Measurements from ENCODE around the gene CATSPERZ.
A peak's percentile ranks its signal among the peaks of the same experiment; 100 is the strongest.

Gene CATSPERZ

DNA sequence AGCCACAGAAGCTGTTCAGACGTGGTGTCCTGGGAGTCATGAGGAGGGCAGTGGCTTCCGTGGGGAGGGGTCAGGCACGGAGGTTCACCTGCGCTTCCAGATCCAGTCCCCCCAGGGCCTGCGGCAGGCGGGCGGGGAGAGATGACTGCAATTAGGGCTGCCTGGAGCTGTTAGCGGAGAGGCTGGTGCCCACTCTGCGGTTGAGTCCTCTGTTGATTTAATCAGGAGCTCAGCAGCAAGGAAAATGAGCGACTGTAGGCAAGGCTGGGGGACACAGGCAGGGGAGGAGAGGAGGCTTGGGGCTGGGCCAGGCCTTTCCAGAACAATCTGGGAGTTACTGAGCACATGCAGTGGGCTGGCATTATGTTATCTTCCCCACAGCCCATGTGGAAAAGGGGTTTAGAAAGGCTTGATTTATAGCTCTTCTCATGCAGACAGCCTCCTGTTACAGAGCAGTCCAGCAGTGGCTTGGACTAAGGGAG is 35.7 kb upstream of the CATSPERZ start:
- DNase-seq, result no peak

DNA sequence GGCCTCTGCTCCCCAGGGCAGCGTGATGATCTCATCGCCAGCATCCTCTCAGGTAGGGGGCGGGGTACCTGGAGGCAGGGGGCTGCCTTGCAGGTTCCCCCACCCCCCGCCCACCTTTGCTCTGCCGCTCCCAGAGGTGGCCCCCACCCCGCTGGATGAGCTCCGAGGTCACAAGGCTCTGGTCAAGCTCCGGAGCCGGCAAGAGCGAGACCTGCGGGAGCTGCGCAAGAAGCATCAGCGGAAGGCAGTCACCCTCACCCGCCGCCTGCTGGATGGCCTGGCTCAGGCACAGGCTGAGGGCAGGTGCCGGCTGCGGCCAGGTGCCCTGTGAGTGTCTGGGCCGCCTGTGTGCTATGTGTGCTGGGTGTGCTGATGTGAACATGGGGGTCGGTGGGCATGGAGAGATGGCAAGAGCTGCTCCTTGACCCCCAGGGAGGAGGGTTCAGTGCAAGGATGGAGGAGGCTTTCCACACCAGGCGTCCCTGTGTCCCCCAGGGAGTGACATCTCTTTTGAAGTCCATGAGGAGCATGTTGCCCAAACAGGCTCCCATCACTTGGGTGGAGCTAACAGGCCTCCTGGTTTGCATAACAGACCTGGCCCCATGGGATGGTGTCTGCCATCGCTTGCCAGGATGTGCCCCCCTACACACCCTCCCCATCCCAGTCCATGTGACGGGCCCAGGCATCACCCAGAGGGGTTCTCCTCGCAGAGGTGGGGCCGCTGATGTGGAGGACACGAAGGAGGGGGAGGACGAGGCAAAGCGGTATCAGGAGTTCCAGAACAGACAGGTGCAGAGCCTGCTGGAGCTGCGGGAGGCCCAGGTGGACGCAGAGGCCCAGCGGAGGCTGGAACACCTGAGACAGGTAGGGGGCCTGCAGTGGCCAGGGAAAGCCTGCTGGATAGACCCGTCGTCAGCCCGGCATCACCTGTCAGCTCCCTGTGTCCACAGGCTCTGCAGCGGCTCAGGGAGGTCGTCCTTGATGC is 34.7 kb upstream of the CATSPERZ start:
- no peak for DNase-seq

DNA sequence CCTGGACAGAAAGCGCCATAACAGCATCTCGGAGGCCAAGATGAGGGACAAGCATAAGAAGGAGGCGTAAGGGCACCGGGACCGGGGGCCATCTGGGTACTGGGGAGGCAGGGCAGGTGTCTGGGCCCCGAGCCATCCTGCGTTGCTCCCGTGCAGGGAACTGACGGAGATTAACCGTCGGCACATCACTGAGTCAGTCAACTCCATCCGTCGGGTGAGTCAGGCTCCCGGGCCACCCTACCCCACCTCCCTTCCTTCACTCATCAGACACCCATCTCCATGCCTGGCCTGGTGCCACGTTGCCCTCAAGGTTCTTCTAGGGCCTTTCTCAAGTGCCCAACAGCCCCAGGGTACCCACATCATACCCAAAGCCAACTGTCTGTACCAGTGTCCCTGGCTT is 33.8 kb upstream of the CATSPERZ start:
- DNase-seq, result no peak

DNA sequence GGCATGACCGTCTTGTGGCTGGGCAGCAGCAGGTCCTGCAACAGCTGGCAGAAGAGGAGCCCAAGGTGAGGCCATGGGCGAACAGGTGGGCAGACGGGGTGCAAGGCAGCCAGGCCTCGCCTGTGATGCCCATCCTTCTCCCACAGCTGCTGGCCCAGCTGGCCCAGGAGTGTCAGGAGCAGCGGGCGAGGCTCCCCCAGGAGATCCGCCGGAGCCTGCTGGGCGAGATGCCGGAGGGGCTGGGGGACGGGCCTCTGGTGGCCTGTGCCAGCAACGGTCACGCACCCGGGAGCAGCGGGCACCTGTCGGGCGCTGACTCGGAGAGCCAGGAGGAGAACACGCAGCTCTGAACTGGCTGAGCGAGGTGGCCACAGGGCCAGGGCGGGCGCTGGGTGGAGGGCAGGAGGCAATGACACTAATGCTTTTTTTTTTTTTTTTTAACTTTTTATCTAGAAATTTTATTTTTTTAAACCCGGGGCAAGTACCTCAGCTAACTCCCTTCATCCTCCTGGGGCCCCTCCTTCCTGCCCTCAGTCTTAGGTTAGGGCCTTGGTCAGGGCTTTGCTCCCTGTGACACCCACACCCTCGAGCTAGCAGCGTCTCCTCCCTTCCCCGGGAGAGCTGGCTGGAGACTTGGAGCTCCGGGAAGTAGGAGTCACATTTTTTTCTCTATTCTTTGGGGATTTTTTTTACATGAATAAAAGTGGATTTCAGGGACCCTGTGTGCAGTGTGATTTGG is 32.8 kb upstream of the CATSPERZ start:
- DNase-seq, result no peak

DNA sequence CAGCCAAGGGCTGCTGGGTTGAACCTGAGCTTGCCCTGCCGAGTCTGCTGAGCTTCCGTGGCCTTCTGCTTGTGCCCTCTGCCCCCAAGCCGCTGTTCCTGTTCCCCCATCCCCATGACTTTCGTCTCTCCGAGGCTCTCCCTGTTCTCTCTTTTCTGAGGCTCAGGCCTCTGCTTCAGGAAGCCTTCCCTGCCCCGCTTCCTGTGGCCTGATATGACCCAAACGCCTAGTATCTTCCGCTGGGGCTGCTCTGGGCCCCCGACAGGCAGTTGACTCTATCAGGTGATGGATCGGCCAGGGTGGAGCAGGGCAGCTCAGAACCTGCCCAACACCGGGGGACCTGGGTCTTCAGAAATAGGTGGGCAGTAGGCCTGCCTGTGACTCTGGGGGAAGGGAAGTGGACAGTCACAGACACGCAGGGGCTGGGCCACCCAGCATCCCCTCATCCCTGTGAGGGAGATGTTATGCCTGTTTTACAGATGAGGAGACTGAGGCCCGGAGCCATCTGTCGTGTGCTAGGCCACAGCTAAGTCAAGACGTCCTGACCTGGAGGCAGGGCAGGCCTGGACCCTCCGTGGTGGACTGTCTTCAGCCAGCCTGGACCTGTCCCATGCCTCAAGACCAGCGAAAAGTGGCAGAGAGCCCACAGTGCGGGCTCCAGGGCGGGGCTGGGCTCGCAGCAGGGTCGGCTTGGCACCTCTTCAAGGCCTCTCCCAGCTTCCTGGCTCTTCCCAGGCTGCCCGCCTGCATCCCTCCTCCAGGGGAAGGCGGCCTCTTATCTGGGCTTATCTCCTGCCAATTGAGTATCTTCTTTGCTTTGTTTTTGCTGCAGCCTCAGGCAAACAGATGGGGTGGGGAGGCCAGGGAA is 31.9 kb upstream of the CATSPERZ start:
- peak; percentile 76 for DNase-seq

DNA sequence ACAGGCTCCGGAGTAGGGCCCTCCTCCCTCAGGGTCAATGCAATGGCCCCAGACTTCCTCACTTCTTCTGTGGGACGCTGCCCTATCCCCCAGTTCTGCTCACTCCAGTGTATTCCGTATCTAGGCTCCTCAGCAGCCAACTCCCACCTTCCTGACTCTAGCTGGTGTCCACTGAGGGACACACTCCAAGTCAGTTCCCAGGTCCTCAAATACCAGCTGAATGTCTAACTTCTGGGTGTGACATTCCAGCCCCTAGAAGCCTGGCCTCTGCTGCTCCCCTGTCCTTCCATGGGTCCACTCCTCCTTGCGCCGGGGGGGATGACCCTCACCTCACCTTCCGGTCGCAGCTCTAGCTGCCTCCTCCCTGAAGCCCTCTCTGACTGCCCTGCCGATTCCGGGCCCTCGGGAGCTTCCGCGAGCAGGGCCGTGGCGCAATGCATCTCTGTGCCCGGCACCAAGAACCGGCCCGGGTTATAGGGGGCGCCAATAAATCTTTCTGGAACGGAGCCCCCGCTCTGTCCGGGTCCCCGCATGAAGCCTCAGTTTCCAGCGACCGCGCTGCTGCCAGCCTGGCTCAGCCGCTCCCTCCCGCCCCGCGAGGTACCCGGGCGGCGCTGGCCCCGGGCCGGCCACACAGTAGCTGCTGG is 31.1 kb upstream of the CATSPERZ start:
- DNase-seq, result peak; percentile 76

DNA sequence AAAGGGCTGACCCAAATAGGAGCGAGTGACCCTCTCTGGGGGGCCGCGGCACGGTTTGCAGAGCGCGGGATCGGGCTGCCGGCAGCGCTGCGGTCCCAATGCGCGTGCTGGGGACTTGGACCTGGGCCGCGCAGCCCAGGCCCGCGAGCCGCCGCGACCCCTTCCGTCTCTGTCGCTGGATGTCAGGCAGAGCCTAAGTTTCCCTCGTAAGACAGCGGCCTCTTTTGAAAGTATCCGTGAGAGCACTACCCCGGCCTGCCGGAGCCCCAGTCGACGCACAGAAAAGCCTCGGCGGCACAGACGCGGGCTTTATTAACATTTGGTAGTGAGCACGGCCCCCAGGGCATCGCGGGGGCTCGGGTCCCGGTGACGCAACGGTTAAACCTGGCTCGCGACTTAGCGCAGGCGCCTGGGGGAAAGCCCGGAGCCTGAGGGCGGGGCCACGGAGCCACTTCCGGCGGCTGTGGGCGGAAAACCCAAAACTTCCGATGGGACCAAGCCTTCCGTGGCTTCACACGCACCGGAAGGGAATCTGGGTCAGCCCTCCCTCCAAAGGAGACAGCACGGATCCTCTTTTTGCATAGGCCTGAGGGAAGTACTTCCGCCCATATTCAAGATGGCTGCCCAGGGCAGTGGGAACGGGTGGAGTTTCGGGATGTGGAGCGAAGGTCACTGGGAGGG is 30.5 kb upstream of the CATSPERZ start:
- peak; percentile 100 for DNase-seq

DNA sequence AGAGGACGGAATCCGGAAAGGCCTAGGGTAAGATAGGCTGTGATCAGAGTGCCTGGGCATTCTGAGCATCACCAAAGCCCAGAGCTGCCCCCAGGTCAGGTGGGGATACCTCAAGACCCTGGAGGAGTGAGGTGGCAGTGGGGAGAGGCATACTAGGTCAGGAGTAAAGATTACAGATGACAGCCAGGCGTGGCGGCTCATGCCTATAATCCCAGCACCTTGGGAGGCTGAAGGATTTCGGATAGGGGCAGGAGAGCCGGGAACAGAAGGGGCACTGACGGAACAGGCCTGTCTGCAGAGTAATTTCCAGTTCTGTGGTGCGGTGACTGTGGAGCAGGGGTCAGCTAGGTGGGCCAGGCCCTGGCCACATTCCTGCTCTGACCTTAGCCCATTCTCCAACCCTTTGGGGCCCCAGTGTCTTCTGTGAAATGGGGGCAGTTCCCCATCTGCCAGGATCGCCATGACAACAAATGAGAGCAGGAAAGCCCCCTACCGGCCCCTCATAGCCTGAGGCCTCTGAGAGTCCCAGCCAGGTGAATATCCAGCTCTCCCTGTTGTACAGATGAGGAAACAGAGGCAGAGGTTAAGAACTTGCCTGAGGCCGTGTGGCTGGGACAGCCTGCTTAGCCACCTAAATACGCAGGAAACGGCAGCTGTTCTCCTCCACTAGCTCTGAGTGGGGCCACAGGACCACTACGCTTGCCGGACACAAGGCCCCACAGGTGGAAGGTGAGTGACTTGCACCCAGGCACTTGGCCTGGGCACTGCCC is 24.9 kb upstream of the CATSPERZ start:
- DNase-seq, result no peak

DNA sequence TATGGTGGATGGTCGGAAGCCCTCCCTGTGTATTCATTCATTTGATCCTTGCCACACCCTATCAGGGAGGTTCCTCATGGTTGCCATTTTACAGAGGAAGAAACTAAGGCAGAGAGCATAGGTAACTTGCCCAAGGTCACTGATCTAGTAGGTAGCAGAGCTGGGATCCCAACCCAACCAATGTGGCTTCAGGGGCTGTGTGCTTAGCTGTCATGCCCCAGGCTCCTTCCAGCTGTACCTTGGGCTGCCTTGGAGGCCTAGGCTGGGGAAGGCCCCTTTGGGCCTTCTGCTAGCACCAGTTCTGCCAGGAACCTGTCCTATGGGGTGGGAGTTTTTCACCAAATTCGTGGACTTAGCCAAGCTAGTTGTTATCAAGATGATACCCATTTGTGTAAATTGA is 24.3 kb upstream of the CATSPERZ start:
- DNase-seq, result no peak

DNA sequence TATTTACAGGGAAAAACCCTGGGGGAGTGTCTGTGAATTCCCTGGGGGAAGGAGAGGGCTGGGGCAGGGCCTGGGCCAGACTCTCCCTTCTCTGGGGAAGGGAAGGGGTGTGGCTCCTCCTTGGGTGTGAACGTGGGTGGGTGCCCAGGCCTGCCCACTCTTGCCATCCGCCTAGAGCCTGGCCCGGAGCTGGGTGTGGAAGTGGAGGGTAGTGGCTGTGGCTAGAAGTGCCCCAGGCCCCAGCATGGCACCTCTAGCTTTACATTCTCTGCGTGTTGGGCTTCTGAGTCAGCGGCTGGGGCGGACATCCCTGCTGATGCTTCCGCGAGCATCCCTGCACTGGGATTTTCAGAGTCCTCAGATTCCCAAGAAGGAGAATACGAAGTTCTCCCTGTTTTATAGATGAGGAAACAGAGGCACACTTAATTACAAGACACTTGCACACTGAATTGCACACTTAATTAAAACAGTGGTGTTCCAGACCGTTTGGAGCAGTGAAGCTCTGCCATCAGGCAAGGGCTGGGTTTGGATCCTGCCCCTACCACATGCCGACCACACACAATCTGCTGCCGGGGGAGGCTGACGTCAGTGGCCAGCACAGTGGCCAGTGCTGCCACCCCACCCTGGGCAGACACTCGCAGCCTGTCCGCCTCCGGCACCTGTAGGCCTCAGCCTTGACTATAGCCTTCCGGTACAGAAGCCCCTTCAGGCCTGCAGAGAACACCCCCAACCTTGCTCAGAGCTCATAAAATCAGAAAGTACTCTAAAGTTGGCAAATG is 23.3 kb upstream of the CATSPERZ start:
- peak; percentile 48 for DNase-seq

DNA sequence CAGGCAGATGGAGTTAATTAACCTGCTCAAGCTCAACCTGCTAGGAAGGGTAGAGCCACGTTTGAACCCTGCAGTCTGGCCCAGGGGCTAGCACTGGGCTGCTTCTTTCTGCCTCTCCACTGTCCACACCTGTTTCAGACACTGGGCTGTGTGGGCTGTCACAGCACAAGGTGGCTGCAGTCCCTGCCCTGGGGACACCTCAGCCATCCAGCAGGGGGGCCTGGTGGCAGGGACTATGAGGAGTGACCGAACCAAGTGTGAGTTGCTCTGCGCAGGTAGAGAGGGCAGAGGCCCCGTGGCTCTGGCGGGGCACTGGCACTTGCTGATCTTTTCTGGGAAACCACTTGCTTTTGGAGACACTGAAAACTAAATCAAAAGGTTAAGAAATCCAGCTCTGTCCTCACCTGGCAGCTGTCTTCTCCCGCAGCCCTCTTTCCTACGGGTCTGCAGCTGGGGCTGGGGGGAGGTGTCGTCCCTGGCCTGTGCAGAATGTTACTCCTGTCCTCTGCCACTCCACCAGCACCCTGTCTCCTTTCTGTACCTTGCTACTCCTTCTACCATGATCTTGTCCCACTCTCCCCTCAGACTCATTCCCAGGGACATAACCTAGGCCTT is 21.5 kb upstream of the CATSPERZ start:
- DNase-seq, result no peak

DNA sequence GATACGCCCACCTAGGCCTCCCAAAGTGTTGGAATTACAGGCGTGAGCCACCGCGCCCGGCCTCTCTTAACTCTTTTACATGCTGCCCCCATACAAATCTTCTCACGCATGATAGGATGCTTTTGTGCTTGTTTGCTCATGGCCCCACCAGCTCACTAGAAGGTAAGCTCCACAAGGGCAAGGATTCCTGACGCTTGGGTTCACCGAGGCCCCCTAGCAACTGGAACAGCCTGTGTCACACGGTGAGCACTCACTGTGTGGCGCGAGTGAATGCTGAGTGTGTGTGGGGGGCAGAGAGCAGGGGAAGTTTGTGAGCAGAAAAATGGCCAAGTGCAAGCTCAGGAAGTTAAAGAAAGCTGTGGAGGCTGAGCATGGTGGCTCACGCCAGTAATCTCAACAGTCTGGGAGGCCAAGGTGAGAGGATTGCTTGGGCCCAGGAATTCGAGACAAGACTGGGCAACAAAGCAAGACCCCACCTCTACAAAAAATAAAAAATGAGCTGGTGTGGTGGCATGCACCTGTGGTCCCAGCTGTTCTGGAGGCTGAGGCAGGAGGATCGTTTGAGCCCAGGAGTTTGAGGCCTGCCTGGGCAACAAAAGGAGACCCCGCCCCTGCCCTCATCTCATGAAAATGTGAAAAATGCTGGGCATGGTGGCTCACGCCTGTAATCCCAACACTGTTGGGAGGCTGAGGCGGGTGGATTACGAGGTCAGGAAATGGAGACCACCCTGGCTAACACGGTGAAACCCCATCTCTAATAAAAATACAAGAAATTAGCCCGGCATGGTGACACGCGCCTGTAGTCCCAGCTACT is 18.0 kb upstream of the CATSPERZ start:
- no peak for DNase-seq

DNA sequence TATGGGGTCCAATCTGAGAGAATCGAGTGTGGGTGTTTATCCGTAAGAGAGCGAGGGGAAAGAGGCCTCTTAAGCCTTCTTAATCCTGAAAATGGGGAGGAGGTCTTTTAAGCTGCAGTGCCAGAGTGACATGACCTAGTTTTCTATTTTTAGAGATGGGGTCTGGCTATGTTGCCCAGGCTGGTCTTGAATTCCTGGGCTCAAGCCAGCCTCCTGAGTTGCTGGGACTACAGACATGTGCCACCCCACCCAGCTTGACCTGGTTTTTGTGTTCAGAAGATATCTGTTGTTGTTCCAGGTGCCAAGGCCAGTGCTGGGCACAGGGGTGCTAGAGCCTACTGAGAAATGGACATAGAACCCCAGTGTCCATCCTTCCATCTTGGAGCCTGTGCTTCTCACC is 17.1 kb upstream of the CATSPERZ start:
- DNase-seq, result no peak

DNA sequence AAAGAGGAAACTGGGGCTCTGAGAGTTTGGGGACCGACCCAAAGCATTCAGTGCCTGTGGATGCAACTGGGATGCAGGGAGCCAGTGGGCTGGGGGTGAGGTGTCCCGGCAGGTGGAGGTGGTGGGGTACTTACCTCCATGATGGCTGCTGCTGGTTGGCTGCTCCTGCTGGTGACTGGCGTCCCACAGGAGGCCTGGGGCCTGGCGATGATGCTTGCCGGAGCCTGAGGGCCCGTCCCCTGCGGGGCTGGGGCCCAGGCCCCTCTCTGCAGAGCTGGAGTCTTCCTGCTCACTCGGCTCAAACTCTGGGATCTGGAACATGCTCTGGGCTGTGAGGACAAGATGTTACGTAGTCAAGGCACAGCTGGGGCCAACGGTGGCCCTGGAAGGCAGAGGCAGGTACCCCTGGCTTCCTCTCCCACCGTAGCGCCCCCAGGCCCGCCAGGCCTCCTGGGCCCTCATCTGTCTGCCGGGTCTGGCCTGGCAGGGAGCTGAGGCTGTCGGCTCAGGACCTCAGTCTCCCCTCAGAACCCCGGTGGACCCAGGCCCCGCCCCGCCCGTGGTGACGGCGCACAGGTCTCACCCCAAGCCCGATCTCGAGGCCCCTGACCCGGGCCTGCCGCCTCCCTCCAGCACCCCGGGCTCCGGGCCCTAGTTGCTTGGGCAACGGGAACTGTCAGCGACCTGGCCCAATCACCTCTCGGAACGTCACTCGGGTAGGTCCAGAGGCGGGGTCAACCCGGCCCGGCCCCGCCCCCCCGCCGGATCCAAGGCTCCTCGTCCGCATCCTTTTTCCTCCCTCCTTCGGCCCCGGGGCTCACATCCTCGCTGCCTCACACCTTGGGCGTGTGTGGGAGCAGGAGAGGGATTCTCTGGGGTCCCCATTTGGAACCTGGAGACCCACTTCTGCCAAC is 15.9 kb upstream of the CATSPERZ start, which contains the start of gene BAD:
Gene BAD, minus strand, starts transcription at position 618 of the 914 bp plus-strand sequence. Its CDS starts 297 bp downstream, at position 321.
- peak; percentile 97 for DNase-seq

DNA sequence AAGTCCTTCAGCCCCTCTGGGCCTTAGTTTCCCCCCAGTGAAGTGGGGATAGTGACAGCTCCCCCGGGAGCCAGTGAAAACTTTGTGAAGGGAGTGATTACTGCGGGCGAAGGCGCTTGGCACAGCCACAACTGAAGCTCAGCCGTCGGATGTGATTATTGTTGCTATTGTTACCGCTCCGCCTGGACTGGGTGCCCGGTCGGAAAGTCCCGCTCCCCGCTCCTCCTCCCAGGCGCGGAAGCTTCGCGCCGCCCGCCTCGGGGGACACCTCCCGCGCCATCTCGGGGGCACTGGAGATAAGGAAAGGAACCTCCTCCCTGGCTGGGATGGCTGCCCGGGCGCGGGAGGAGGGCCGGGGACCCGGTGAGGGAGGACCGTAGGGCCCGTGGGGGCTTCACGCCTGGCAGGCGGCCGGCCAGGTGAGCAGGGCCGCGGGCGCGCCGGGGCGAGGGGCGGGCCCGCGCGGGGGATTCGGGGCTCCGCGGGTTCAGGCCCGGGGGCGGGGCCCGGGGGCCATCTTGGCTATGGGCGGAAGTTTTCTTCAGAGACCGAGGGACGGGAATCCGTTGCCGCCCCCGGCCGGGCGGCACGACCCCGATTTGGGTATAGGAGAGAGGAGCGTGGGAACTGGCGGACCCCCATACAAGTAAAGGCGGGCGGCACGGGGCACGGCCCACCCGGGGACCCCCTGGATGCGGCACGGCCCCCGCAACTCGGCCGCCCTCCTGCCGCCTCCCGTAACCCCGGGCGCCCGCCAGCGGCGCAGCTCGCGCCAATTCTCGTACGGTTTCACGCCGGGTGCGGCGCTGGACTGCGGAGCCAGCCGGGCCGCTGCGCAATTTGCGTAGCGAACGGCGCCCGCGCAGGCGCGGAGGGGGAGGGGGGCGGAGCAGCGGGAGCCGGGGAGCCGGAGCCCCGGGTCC is 14.9 kb upstream of the CATSPERZ start, which contains the start of gene GPR137:
Gene GPR137, plus strand, starts transcription at position 887 of the 923 bp plus-strand sequence. CDS start 677 bp downstream, outside the sequence.
- DNase-seq, result peak; percentile 92

All from hematopoietic multipotent progenitor cell treated with erythropoietin and hydrocortisone succinate and interleukin-3 and kit ligand, for 4 days (in vitro differentiated cells).